DND-41 (cell line): ENCODE measurements around the gene FLNC.

Experiments used
- ATAC-seq: fragments of 200-7000 bp; cut with Tn5 transposase; 3 replicates; pipeline ENCODE4 v1.9.1; 2021; ENCODE audit warnings: low read depth; ENCODE audit not compliant: insufficient read depth
- DNase-seq: peaks from one replicate; pipeline ENCODE4 v3.0.0-alpha.2; 2020
- H2AFZ ChIP-seq: 2 replicates; pipeline ENCODE4 v1.6.0; 2012; ENCODE audit warnings: low read depth, low read length
- H3K27ac ChIP-seq: 2 replicates; pipeline ENCODE4 v1.5.1; 2012; ENCODE audit warnings: low read length, inconsistent platforms
- H3K27me3 ChIP-seq: fragments of 200-600 bp; sonication (generic); 2 replicates; pipeline ENCODE4 v1.6.0; 2012; ENCODE audit warnings: low read length, mild to moderate bottlenecking, inconsistent platforms; ENCODE audit not compliant: insufficient read depth, poor library complexity
- H3K36me3 ChIP-seq: 2 replicates; pipeline ENCODE4 v1.5.1; 2012; ENCODE audit warnings: low read length, inconsistent platforms; ENCODE audit not compliant: insufficient read depth
- H3K4me1 ChIP-seq: 2 replicates; pipeline ENCODE4 v1.5.1; 2012; ENCODE audit warnings: mild to moderate bottlenecking, low read length; ENCODE audit not compliant: insufficient read depth
- H3K4me2 ChIP-seq: 2 replicates; pipeline ENCODE4 v1.6.0; 2012; ENCODE audit warnings: mild to moderate bottlenecking, moderate library complexity, low read length, inconsistent platforms; ENCODE audit not compliant: insufficient read depth
- H3K4me3 ChIP-seq, 2 experiments: fragments of 200-600 bp in 1 of 2; shearing (Covaris generic) in 1 of 2; 2 replicates each; pipeline ENCODE4 v1.5.1; 2012 to 2016; ENCODE audit warnings: inconsistent platforms in 2 of 2, low read length in 2 of 2, mild to moderate bottlenecking in 2 of 2, low read depth in 1 of 2, moderate library complexity in 1 of 2
- H3K79me2 ChIP-seq: 2 replicates; pipeline ENCODE4 v1.6.0; 2012; ENCODE audit warnings: low read length, inconsistent platforms; ENCODE audit not compliant: insufficient read depth
- H3K9ac ChIP-seq: 2 replicates; pipeline ENCODE4 v1.6.0; 2012; ENCODE audit warnings: low read depth, mild to moderate bottlenecking, inconsistent platforms, low read length, moderate library complexity
- H3K9me3 ChIP-seq: 2 replicates; pipeline ENCODE4 v1.5.1; 2012; ENCODE audit warnings: low read length, moderate library complexity, mild to moderate bottlenecking, inconsistent platforms; ENCODE audit not compliant: insufficient read depth, severe bottlenecking
- H4K20me1 ChIP-seq: 2 replicates; pipeline ENCODE4 v1.6.0; 2012; ENCODE audit warnings: low read length; ENCODE audit not compliant: insufficient read depth
- CTCF ChIP-seq: IDR thresholded peaks from 2 replicates; pipeline ENCODE4 v1.5.1; 2012; ENCODE audit warnings: borderline replicate concordance, low read length, moderate library complexity, mild to moderate bottlenecking; ENCODE audit not compliant: poor library complexity, severe bottlenecking; ENCODE audit errors: extremely low read depth
- EZH2 ChIP-seq: IDR thresholded peaks from 3 replicates; pipeline ENCODE4 v1.6.1; 2012; ENCODE audit warnings: borderline replicate concordance, low read depth, mild to moderate bottlenecking, moderate library complexity, low read length, inconsistent platforms; ENCODE audit not compliant: severe bottlenecking

Gene FLNC

GRCh38 chr7:128865996-128866877, 36.0 kb downstream of the FLNC start:
- DNase-seq = no peak
- ATAC-seq = no peak
- H4K20me1 ChIP-seq = peaks cover 29% of the 10 kb centered on the region

GRCh38 chr7:128867241-128867640, 37.0 kb downstream of the FLNC start:
- H3K4me2 ChIP-seq = no peak overlapping the region
- H4K20me1 ChIP-seq = peaks cover 29% of the 10 kb centered on the region
- no peak overlapping the region for H2AFZ ChIP-seq
- no peak overlapping the region for H3K27ac ChIP-seq
- no peak overlapping the region for H3K4me3 ChIP-seq
- H3K79me2 ChIP-seq = peaks cover 24% of the 10 kb centered on the region
- TF ChIP-seq CTCF (no peak), EZH2 (no peak)
- ATAC-seq (no peak), DNase-seq (no peak)
- H3K4me1 ChIP-seq = peaks cover 24% of the 10 kb centered on the region
- H3K9me3 ChIP-seq = no peaks in the 10 kb centered on the region
- H3K36me3 ChIP-seq = peaks cover 25% of the 10 kb centered on the region
- H3K9ac ChIP-seq = no peak overlapping the region
- no peaks in the 10 kb centered on the region for H3K27me3 ChIP-seq

More at GRCh38 chr7:128865996-128866877, 36.0 kb downstream of the FLNC start:
- H3K27me3 ChIP-seq = no peaks in the 10 kb centered on the region
- no peak overlapping the region for H3K9ac ChIP-seq
- H3K36me3 ChIP-seq = peaks cover 25% of the 10 kb centered on the region
- H3K4me3 ChIP-seq = no peak overlapping the region
- H3K9me3 ChIP-seq = no peaks in the 10 kb centered on the region
- no peak overlapping the region for H3K4me2 ChIP-seq
- TF ChIP-seq CTCF = no peak
- no peak for TF ChIP-seq EZH2
- no peak overlapping the region for H2AFZ ChIP-seq
- peaks cover 24% of the 10 kb centered on the region for H3K79me2 ChIP-seq
- H3K27ac ChIP-seq = no peak overlapping the region
- peaks cover 29% of the 10 kb centered on the region for H3K4me1 ChIP-seq

- Histone ChIP-seq H3K4me3 (no peak overlapping the region), H3K27me3 (no peaks in the 10 kb centered on the region), H2AFZ (no peak overlapping the region), H3K4me1 (peaks cover 22% of the 10 kb centered on the region), H4K20me1 (peaks cover 29% of the 10 kb centered on the region), H3K9me3 (no peaks in the 10 kb centered on the region), H3K9ac (no peak overlapping the region), H3K36me3 (peaks cover 23% of the 10 kb centered on the region), H3K79me2 (peaks cover 20% of the 10 kb centered on the region), H3K27ac (no peak overlapping the region), H3K4me2 (no peak overlapping the region)
- DNase-seq (no peak), ATAC-seq (no peak)
- no peak for TF ChIP-seq CTCF
Measured at GRCh38 chr7:128867842-128868623, 37.8 kb downstream of the FLNC start.
